H1 (cell line): Measurements from ENCODE around the gene RFK. TPM values are rescaled to one million over a fixed set of nuclear protein-coding genes. Genes with fewer than 3 reads are reported as not detected.

ENCODE experiments used
- CBX5 ChIP-seq: fragments of 300-800, 300-1000 bp; sonication (generic); IDR thresholded peaks from 2 replicates; pipeline ENCODE4 v1.7.1; 2016; ENCODE audit warnings: antibody characterized with exemption, low read length, low read depth
- EZH2 ChIP-seq: fragments of 200-600 bp; sonication (generic); IDR thresholded peaks from 2 replicates; pipeline ENCODE4 v1.7.1; 2012; ENCODE audit warnings: low read depth, mild to moderate bottlenecking, moderate library complexity, low read length, inconsistent platforms; ENCODE audit not compliant: severe bottlenecking
- HDAC6 ChIP-seq: IDR thresholded peaks from one replicate; pipeline ENCODE4 v1.7.1; 2012; ENCODE audit warnings: low read depth, mild to moderate bottlenecking, inconsistent platforms, low read length, moderate library complexity
- KDM1A ChIP-seq: fragments of 200-600, 300-600 bp; sonication (generic); IDR thresholded peaks from 2 replicates; pipeline ENCODE4 v1.7.1; 2016; ENCODE audit warnings: mild to moderate bottlenecking, low read length, borderline replicate concordance
- KDM5A ChIP-seq: fragments of 200-600 bp; IDR thresholded peaks from 2 replicates; pipeline ENCODE4 v1.7.1; 2012; ENCODE audit warnings: mild to moderate bottlenecking, low read length, inconsistent platforms, mixed read lengths
- RAD21 ChIP-seq, 2 experiments: IDR thresholded peaks in 1 of 2; conservative IDR thresholded peaks in 1 of 2; 2 replicates each; pipeline ENCODE4 v1.6.1; 2011; ENCODE audit warnings: low read depth in 2 of 2, low read length in 2 of 2, improper control_type of control experiment in 1 of 2, inconsistent platforms in 1 of 2, mild to moderate bottlenecking in 1 of 2, moderate library complexity in 1 of 2
- SAP30 ChIP-seq: fragments of 300-600 bp; sonication (generic); IDR thresholded peaks from 2 replicates; pipeline ENCODE4 v1.7.1; 2012; ENCODE audit warnings: low read length, moderate library complexity, mild to moderate bottlenecking, inconsistent platforms; ENCODE audit not compliant: insufficient read depth, insufficient replicate concordance
- SIRT6 ChIP-seq: IDR thresholded peaks from one replicate; pipeline ENCODE4 v1.7.1; 2012; ENCODE audit warnings: low read length, inconsistent platforms
- YY1 ChIP-seq: IDR thresholded peaks from 2 replicates; pipeline ENCODE4 v1.6.1; 2011; ENCODE audit warnings: low read depth, mild to moderate bottlenecking, low read length
- polyA plus RNA-seq, 7 experiments: library from polyadenylated mRNA; depleted of rRNA in 3 of 7; stranded (reverse) in 5 of 7; unstranded in 2 of 7; fragments of >200 nt in 5 of 7; fragments of 200-250 nt in 2 of 7; gene quantifications; 1 replicate in 5 of 7; 2 replicates in 1 of 7; 4 replicates in 1 of 7; pipeline versions ENCODE4 v1.2.1 to v1.2.3, GENCODE V29; 2011 to 2013; ENCODE audit warnings: missing spikeins in 2 of 7, mixed read lengths in 2 of 7
- total RNA-seq: library from RNA; stranded (reverse); fragmentation: NEBNext Ultra II Directional; extraction: Animal tissue kit (Norgen Biotek cat#: 25700); gene quantifications from 2 replicates; pipeline ENCODE4 v1.2.1, GENCODE V29; 2021
- TF ChIP-seq, protein P1 (sequence below): fragments of 300-600 bp; sonication (generic); IDR thresholded peaks from 2 replicates; pipeline ENCODE4 v1.7.1; 2012; ENCODE audit warnings: low read length, moderate library complexity, mild to moderate bottlenecking, inconsistent platforms; ENCODE audit not compliant: insufficient replicate concordance
- TF ChIP-seq, protein P2 (sequence below): IDR thresholded peaks from 2 replicates; pipeline ENCODE4 v1.6.1; 2011; ENCODE audit warnings: low read depth, mild to moderate bottlenecking, low read length; ENCODE audit not compliant: insufficient read depth

The RFK gene
- total and polyA plus RNA-seq, 2 of the 8 experiments (the other 6 are each of a cell fraction or from before 2014, with no cell fraction given): 4.3 to 10.6 TPM

DNA sequence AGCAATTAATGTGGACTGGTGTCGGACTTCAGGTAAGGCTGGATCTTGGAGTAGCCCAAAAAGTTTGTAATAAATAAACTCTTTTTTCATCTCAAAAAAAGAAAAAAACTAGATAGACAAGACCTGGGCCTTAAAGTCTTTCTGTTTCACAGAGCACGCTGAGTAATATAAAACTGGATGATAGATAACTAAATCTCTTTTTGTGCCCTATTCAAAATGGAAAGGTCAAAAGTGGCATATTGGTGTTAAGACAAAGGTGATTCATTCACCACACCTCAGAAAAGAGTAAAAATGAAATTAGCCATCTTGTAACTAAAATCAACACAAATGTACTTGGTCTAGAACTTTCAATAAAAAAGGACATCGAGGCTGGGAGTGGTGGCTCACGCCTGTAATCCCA lies 30.3 kb upstream of the RFK start (continued):
- TF ChIP-seq, protein P1, sequence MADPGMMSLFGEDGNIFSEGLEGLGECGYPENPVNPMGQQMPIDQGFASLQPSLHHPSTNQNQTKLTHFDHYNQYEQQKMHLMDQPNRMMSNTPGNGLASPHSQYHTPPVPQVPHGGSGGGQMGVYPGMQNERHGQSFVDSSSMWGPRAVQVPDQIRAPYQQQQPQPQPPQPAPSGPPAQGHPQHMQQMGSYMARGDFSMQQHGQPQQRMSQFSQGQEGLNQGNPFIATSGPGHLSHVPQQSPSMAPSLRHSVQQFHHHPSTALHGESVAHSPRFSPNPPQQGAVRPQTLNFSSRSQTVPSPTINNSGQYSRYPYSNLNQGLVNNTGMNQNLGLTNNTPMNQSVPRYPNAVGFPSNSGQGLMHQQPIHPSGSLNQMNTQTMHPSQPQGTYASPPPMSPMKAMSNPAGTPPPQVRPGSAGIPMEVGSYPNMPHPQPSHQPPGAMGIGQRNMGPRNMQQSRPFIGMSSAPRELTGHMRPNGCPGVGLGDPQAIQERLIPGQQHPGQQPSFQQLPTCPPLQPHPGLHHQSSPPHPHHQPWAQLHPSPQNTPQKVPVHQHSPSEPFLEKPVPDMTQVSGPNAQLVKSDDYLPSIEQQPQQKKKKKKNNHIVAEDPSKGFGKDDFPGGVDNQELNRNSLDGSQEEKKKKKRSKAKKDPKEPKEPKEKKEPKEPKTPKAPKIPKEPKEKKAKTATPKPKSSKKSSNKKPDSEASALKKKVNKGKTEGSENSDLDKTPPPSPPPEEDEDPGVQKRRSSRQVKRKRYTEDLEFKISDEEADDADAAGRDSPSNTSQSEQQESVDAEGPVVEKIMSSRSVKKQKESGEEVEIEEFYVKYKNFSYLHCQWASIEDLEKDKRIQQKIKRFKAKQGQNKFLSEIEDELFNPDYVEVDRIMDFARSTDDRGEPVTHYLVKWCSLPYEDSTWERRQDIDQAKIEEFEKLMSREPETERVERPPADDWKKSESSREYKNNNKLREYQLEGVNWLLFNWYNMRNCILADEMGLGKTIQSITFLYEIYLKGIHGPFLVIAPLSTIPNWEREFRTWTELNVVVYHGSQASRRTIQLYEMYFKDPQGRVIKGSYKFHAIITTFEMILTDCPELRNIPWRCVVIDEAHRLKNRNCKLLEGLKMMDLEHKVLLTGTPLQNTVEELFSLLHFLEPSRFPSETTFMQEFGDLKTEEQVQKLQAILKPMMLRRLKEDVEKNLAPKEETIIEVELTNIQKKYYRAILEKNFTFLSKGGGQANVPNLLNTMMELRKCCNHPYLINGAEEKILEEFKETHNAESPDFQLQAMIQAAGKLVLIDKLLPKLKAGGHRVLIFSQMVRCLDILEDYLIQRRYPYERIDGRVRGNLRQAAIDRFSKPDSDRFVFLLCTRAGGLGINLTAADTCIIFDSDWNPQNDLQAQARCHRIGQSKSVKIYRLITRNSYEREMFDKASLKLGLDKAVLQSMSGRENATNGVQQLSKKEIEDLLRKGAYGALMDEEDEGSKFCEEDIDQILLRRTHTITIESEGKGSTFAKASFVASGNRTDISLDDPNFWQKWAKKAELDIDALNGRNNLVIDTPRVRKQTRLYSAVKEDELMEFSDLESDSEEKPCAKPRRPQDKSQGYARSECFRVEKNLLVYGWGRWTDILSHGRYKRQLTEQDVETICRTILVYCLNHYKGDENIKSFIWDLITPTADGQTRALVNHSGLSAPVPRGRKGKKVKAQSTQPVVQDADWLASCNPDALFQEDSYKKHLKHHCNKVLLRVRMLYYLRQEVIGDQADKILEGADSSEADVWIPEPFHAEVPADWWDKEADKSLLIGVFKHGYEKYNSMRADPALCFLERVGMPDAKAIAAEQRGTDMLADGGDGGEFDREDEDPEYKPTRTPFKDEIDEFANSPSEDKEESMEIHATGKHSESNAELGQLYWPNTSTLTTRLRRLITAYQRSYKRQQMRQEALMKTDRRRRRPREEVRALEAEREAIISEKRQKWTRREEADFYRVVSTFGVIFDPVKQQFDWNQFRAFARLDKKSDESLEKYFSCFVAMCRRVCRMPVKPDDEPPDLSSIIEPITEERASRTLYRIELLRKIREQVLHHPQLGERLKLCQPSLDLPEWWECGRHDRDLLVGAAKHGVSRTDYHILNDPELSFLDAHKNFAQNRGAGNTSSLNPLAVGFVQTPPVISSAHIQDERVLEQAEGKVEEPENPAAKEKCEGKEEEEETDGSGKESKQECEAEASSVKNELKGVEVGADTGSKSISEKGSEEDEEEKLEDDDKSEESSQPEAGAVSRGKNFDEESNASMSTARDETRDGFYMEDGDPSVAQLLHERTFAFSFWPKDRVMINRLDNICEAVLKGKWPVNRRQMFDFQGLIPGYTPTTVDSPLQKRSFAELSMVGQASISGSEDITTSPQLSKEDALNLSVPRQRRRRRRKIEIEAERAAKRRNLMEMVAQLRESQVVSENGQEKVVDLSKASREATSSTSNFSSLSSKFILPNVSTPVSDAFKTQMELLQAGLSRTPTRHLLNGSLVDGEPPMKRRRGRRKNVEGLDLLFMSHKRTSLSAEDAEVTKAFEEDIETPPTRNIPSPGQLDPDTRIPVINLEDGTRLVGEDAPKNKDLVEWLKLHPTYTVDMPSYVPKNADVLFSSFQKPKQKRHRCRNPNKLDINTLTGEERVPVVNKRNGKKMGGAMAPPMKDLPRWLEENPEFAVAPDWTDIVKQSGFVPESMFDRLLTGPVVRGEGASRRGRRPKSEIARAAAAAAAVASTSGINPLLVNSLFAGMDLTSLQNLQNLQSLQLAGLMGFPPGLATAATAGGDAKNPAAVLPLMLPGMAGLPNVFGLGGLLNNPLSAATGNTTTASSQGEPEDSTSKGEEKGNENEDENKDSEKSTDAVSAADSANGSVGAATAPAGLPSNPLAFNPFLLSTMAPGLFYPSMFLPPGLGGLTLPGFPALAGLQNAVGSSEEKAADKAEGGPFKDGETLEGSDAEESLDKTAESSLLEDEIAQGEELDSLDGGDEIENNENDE: no peak
- no peak for TF ChIP-seq KDM5A
- TF ChIP-seq EZH2: no peak
- TF ChIP-seq RAD21 (IDR thresholded peaks at IDR 0.05 in 1 of 2, conservative IDR thresholded peaks at IDR 0.05 in 1 of 2; ENCODE audit: low read depth in 2 of 2, low read length in 2 of 2): no peak
- no peak for TF ChIP-seq SIRT6
- no peak for TF ChIP-seq KDM1A
- no peak for TF ChIP-seq CBX5
- TF ChIP-seq, protein P2, sequence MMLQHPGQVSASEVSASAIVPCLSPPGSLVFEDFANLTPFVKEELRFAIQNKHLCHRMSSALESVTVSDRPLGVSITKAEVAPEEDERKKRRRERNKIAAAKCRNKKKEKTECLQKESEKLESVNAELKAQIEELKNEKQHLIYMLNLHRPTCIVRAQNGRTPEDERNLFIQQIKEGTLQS: no peak
- TF ChIP-seq SAP30: no peak
- no peak for TF ChIP-seq HDAC6
- TF ChIP-seq YY1: no peak
